ENCODE results near the gene ZNF331.

DNA sequence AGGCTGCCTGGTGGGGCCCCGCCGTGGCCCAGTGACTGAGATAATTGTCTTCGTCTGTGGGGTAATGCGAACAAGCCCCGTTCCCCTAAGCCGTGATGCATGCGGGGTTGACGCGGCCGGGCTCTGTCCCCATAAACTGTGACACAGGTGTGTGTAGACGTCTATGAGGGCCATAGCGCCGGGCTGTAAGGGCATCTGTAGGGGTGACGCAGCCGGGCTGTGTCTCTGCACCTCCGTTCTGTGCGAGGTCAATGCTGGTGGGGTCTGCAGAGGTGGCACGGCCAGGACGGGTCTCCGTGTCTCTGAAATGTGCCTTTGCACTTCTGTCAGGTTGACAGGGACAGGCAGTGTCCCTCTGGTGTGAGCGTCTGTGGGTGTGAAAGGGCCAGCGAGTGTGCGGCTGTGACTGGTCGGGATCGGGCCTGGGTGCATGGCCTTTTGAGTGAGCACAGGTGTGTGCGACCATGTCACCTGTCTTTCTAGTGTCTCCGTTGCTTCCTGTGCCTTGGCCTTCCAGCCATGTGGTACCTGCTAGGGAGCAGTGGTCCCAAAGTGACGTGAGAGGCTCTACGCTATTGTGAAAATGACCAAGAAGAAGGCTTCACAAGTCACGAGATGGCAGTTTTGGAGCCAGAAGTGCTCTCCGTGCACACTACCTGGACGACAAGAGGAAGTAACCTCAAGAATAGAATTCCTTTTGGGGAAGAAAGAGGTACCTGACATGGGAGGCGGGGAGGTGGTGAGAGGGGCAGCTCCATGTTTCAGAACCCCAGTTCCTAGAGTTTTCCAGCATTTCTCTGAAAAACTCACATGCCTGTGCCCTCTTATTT lies 16.4 kb upstream of the ZNF331 start:
- TF ChIP-seq EZH2phosphoT487 (IDR thresholded peaks at IDR 0.05; ENCODE audit: borderline replicate concordance): no peak
- TF ChIP-seq, protein P1, sequence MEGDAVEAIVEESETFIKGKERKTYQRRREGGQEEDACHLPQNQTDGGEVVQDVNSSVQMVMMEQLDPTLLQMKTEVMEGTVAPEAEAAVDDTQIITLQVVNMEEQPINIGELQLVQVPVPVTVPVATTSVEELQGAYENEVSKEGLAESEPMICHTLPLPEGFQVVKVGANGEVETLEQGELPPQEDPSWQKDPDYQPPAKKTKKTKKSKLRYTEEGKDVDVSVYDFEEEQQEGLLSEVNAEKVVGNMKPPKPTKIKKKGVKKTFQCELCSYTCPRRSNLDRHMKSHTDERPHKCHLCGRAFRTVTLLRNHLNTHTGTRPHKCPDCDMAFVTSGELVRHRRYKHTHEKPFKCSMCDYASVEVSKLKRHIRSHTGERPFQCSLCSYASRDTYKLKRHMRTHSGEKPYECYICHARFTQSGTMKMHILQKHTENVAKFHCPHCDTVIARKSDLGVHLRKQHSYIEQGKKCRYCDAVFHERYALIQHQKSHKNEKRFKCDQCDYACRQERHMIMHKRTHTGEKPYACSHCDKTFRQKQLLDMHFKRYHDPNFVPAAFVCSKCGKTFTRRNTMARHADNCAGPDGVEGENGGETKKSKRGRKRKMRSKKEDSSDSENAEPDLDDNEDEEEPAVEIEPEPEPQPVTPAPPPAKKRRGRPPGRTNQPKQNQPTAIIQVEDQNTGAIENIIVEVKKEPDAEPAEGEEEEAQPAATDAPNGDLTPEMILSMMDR (conservative IDR thresholded peaks at IDR 0.05; ENCODE audit: low read length): no peak

Data from Loucy (cell line).